GM19099 (cell line): ENCODE measurements around the gene EAF1.

Experiments used
- POLR2A ChIP-seq: IDR thresholded peaks from 3 replicates; pipeline ENCODE4 v1.6.1; 2011; ENCODE audit warnings: low read depth; ENCODE audit not compliant: insufficient read length; ENCODE audit errors: extremely low read depth

EAF1 gene

DNA sequence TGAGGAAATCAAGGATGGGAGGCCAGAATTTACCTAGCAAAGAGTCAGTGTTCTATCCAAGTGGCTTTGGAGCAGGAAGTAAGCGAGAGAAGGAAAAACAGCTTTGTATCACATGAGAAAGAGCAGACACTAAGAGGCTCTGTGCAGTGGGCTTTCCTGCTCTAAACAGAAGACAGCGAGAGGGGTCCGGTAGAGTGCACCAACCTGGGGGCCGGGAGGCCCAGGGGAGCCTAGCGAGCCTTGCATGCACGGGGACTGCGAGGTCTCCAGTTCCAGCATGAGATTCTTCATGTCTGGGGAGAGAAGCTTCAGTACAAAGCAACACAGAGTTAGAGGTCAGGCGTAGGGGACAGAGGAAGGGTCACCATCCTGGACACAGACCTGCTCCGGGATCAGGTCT is 60.6 kb downstream of the EAF1 start:
- no peak for TF ChIP-seq POLR2A

DNA sequence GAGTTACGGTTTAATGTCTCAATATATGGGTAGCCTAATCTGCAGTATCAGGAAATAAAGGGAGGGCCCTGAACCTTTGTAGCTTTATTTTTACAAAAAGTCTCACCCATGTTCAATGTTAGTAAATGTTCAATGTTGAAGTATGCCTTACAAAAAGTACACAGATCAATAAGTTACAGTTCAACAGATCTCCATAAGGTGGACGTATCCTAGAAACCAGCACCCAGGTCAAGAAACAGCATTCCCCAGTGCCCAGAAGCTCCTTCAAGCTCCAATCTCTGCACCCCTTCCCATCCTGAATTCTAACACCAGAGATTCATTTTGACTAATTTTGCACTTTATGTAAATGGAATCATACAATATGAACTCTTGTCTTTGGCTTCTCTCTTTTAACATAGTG is 62.8 kb downstream of the EAF1 start:
- no peak for TF ChIP-seq POLR2A

DNA sequence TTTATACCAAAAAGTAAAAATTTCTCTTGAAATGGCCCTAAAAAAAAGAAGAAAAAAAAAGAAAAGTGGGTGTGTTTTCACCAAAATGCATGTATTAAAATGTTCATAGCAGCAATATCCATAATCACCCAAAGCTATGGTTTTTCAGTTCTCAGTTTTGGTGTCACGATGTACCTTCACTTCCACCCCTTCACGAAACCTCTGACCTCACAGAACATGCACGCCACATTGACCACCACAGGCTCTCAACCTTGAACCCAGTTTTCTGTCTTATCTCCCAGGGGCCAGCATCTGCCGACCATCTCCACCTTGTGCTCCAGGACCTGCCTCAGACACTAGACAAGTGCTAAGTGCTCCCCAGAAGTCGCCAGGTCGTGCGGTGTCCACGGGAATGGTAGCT is 63.7 kb downstream of the EAF1 start:
- no peak for TF ChIP-seq POLR2A
